Endodermal cell (in vitro differentiated cells): ENCODE data around the gene PBX4. TPM values are rescaled to one million over a fixed set of nuclear protein-coding genes. Genes with fewer than 3 reads are reported as not detected.

Source experiments
- DNase-seq: peaks from one replicate; pipeline ENCODE4 v3.0.0-alpha.2; 2017
- H3K27ac ChIP-seq: 2 replicates; pipeline ENCODE4 v1.5.1; 2013; ENCODE audit warnings: mild to moderate bottlenecking, low read depth, low read length, moderate library complexity
- H3K27me3 ChIP-seq: 2 replicates; pipeline ENCODE4 v1.6.1; 2013; ENCODE audit warnings: mild to moderate bottlenecking, low read length, moderate library complexity; ENCODE audit not compliant: insufficient read depth, control insufficient read depth, poor library complexity, severe bottlenecking
- H3K36me3 ChIP-seq: 2 replicates; pipeline ENCODE4 v1.7.0; 2013; ENCODE audit warnings: mild to moderate bottlenecking, low read length, moderate library complexity; ENCODE audit not compliant: control insufficient read depth, insufficient read depth
- H3K4me1 ChIP-seq: one replicate; pipeline ENCODE4 v1.7.0; 2013; ENCODE audit warnings: low read length; ENCODE audit not compliant: control insufficient read depth, insufficient read depth
- H3K4me3 ChIP-seq: 2 replicates; pipeline ENCODE4 v1.5.1; 2013; ENCODE audit warnings: mild to moderate bottlenecking, low read length, moderate library complexity
- H3K9ac ChIP-seq: 2 replicates; pipeline ENCODE4 v1.6.1; 2013; ENCODE audit warnings: mild to moderate bottlenecking, low read length, moderate library complexity; ENCODE audit not compliant: poor library complexity, severe bottlenecking; ENCODE audit errors: extremely low read depth
- H3K9me3 ChIP-seq: 2 replicates; pipeline ENCODE4 v1.6.1; 2013; ENCODE audit warnings: mild to moderate bottlenecking, low read length, moderate library complexity; ENCODE audit not compliant: control insufficient read depth
- H3K27ac Mint-ChIP-seq: 2 replicates; pipeline ENCODE4 v1.8.0; 2020; ENCODE audit warnings: mixed read lengths
- H3K27me3 Mint-ChIP-seq: 2 replicates; pipeline ENCODE4 v1.8.0; 2021; ENCODE audit warnings: mild to moderate bottlenecking, mixed read lengths; ENCODE audit not compliant: insufficient read depth
- H3K36me3 Mint-ChIP-seq: 2 replicates; pipeline ENCODE4 v1.8.0; 2020; ENCODE audit warnings: low read depth, mixed read lengths
- H3K4me1 Mint-ChIP-seq: 2 replicates; pipeline ENCODE4 v1.8.0; 2020; ENCODE audit warnings: mixed read lengths
- H3K4me3 Mint-ChIP-seq: 2 replicates; pipeline ENCODE4 v1.8.0; 2020; ENCODE audit warnings: mild to moderate bottlenecking, moderate library complexity, mixed read lengths
- H3K9me3 Mint-ChIP-seq: 2 replicates; pipeline ENCODE4 v1.8.0; 2020; ENCODE audit warnings: mild to moderate bottlenecking, mixed read lengths
- CTCF ChIP-seq: fragments of 200-600 bp; sonication (generic); conservative IDR thresholded peaks from 2 replicates; pipeline ENCODE4 v1.5.0; 2021; ENCODE audit warnings: antibody characterized with exemption, mild to moderate bottlenecking
- WGBS, 2 experiments: methylation state at CpG; one replicate each; pipeline versions ENCODE4 v1.1.5 to v1.1.7; 2013; ENCODE audit warnings: missing lambda C conversion rate in 2 of 2, mixed read lengths in 1 of 2; ENCODE audit not compliant: insufficient coverage in 1 of 2, insufficient read length in 1 of 2; 5-methylcytosine and 5-hydroxymethylcytosine counted together
- total RNA-seq, 2 donors: library from RNA; stranded (reverse); fragmentation: NEBNext Ultra II Directional in 1 of 2; extraction: Animal tissue kit (Norgen Biotek cat#: 25700) in 1 of 2; gene quantifications; 2 replicates in 1 of 2; 3 replicates in 1 of 2; pipeline ENCODE4 v1.2.1, GENCODE V29; 2021

The PBX4 gene
- total RNA-seq, 2 donors from 2014 or later: 4.1 to 8.6 TPM

- Histone ChIP-seq H3K4me1 (no peaks in the 10 kb centered on the region), H3K4me3 (no peak overlapping the region), H3K27ac (no peak overlapping the region), H3K9ac (no peak overlapping the region), H3K27me3 (no peaks in the 10 kb centered on the region), H3K36me3 (peaks cover 10% of the 10 kb centered on the region), H3K9me3 (no peaks in the 10 kb centered on the region)
- H3K4me1 Mint-ChIP-seq: no peaks in the 10 kb centered on the region
- H3K4me3 Mint-ChIP-seq: no peak overlapping the region
- no peaks in the 10 kb centered on the region for H3K27me3 Mint-ChIP-seq
- TF ChIP-seq CTCF: no peak
- H3K27ac Mint-ChIP-seq: no peak overlapping the region
- no peaks in the 10 kb centered on the region for H3K9me3 Mint-ChIP-seq
- no peak for DNase-seq
- 97 to 98% methylated on average over 46 of the region's 46 CpGs for WGBS, 2 experiments
- H3K36me3 Mint-ChIP-seq: peaks cover 7% of the 10 kb centered on the region
Observed at GRCh38 chr19:19514215-19514657, 104.3 kb downstream of the PBX4 start.

GRCh38 chr19:19513682-19514081 lies 104.8 kb downstream of the PBX4 start:
- WGBS, 2 experiments: 96 to 98% methylated on average over 17 of the region's 17 CpGs
- H3K4me1 ChIP-seq: no peaks in the 10 kb centered on the region
- peaks cover 9% of the 10 kb centered on the region for H3K36me3 ChIP-seq
- Mint-ChIP-seq H3K4me3 (no peak overlapping the region), H3K27ac (no peak overlapping the region), H3K4me1 (no peaks in the 10 kb centered on the region), H3K27me3 (no peaks in the 10 kb centered on the region), H3K36me3 (peaks cover 5% of the 10 kb centered on the region), H3K9me3 (no peaks in the 10 kb centered on the region)
- H3K27me3 ChIP-seq: no peaks in the 10 kb centered on the region
- no peak overlapping the region for H3K27ac ChIP-seq
- no peaks in the 10 kb centered on the region for H3K9me3 ChIP-seq
- H3K4me3 ChIP-seq: no peak overlapping the region
- no peak for TF ChIP-seq CTCF
- no peak overlapping the region for H3K9ac ChIP-seq
- no peak for DNase-seq

Other genes with a start within 250 kb of the PBX4 start
- gene GATAD2A, start 213.0 kb downstream of the PBX4 start, total RNA-seq: 100 to 1,000 TPM; 115 to 126 TPM
- 1 to 10 TPM; 2.9 to 5.0 TPM for gene TSSK6, start 103.1 kb downstream of the PBX4 start, total RNA-seq
- 100 to 1,000 TPM; 408 to 446 TPM for gene NDUFA13, start 102.5 kb downstream of the PBX4 start, total RNA-seq
- gene YJEFN3, start 89.8 kb downstream of the PBX4 start, total RNA-seq: 10 to 100 TPM in 1 of 2 donors, 1 to 10 TPM in 1; 7.3 to 12.6 TPM
- 1 to 10 TPM; 3.6 to 9.9 TPM for gene CILP2, start 80.4 kb downstream of the PBX4 start, total RNA-seq
- gene LPAR2, start 9.5 kb upstream of the PBX4 start, total RNA-seq: 10 to 100 TPM; 60.4 to 81.7 TPM
- gene GMIP, start 25.0 kb upstream of the PBX4 start, total RNA-seq: 10 to 100 TPM; 16.5 to 18.7 TPM
- 10 to 100 TPM; 77.0 to 79.8 TPM for gene ATP13A1, start 45.0 kb upstream of the PBX4 start, total RNA-seq
- 10 to 100 TPM; 53.2 to 62.9 TPM for gene ZNF101, start 50.2 kb upstream of the PBX4 start, total RNA-seq
- gene ZNF14, start 114.4 kb upstream of the PBX4 start, total RNA-seq: 1 to 10 TPM; 7.8 to 8.7 TPM
- gene ZNF506, start 203.1 kb upstream of the PBX4 start, total RNA-seq: 10 to 100 TPM in 1 of 2 donors, 1 to 10 TPM in 1; 8.8 to 12.0 TPM
- gene ZNF253, start 247.2 kb upstream of the PBX4 start, total RNA-seq: 10 to 100 TPM; 44.4 to 51.9 TPM